DOHH2 (cell line): Measurements from ENCODE around the gene SCAF1.

Experiments used
- H3F3A ChIP-seq: fragments of 200-600 bp; sonication (generic), shearing (Covaris generic); 2 replicates; pipeline ENCODE4 v1.6.0; 2016; ENCODE audit warnings: antibody characterized with exemption, mild to moderate bottlenecking; ENCODE audit not compliant: control insufficient read depth, insufficient read depth
- H3K27ac ChIP-seq: fragments of 200-600 bp; sonication (generic); 2 replicates; pipeline ENCODE4 v1.5.1; 2014; ENCODE audit warnings: low read depth, mild to moderate bottlenecking, low read length, moderate library complexity
- H3K27me3 ChIP-seq: fragments of 200-600 bp; sonication (generic); 2 replicates; pipeline ENCODE4 v1.6.1; 2014; ENCODE audit warnings: mild to moderate bottlenecking, low read length, mixed read lengths; ENCODE audit not compliant: control insufficient read depth
- H3K36me3 ChIP-seq: fragments of 200-600 bp; sonication (generic); 2 replicates; pipeline ENCODE4 v1.6.1; 2014; ENCODE audit warnings: mild to moderate bottlenecking, low read length, moderate library complexity, mixed read lengths; ENCODE audit not compliant: control insufficient read depth
- H3K4me1 ChIP-seq: fragments of 200-600 bp; sonication (generic); 2 replicates; pipeline ENCODE4 v1.6.1; 2014; ENCODE audit warnings: mild to moderate bottlenecking, low read length, mixed read lengths; ENCODE audit not compliant: control insufficient read depth
- H3K4me2 ChIP-seq: fragments of 200-600 bp; sonication (generic); 2 replicates; pipeline ENCODE4 v1.6.0; 2014; ENCODE audit warnings: mild to moderate bottlenecking, low read length, moderate library complexity
- H3K4me3 ChIP-seq: fragments of 200-600 bp; sonication (generic); 2 replicates; pipeline ENCODE4 v1.5.1; 2014; ENCODE audit warnings: mild to moderate bottlenecking, low read length, mixed read lengths
- H3K79me2 ChIP-seq: fragments of 200-600 bp; sonication (generic); 2 replicates; pipeline ENCODE4 v1.6.1; 2014; ENCODE audit warnings: mild to moderate bottlenecking, low read length, mixed read lengths; ENCODE audit not compliant: control insufficient read depth
- H3K9me2 ChIP-seq: fragments of 200-600 bp; sonication (generic); replicated peaks from 2 replicates; pipeline ENCODE4 v1.6.1; 2014; ENCODE audit warnings: mild to moderate bottlenecking, low read length, mixed read lengths; ENCODE audit not compliant: control insufficient read depth
- H3K9me3 ChIP-seq: fragments of 200-600 bp; sonication (generic); 2 replicates; pipeline ENCODE4 v1.6.1; 2014; ENCODE audit warnings: antibody characterized with exemption, low read length, mixed read lengths; ENCODE audit not compliant: control insufficient read depth, insufficient read depth
- H4K20me1 ChIP-seq: fragments of 200-600 bp; sonication (generic); 2 replicates; pipeline ENCODE4 v1.6.0; 2014; ENCODE audit warnings: low read depth, mild to moderate bottlenecking, antibody characterized with exemption, low read length, moderate library complexity; ENCODE audit not compliant: control insufficient read depth, insufficient read depth
- CTCF ChIP-seq: fragments of 200-600 bp; sonication (generic); IDR thresholded peaks from one replicate; pipeline ENCODE4 v1.5.1; 2014; ENCODE audit warnings: antibody characterized with exemption, mild to moderate bottlenecking, low read depth, low read length; ENCODE audit not compliant: poor library complexity, severe bottlenecking
- EZH2phosphoT487 ChIP-seq: fragments of 200-600 bp; sonication (generic); IDR thresholded peaks from 2 replicates; pipeline ENCODE4 v1.6.1; 2017; ENCODE audit warnings: borderline replicate concordance, mild to moderate bottlenecking, antibody characterized with exemption, low read length, moderate library complexity, mixed read lengths

SCAF1 gene

DNA sequence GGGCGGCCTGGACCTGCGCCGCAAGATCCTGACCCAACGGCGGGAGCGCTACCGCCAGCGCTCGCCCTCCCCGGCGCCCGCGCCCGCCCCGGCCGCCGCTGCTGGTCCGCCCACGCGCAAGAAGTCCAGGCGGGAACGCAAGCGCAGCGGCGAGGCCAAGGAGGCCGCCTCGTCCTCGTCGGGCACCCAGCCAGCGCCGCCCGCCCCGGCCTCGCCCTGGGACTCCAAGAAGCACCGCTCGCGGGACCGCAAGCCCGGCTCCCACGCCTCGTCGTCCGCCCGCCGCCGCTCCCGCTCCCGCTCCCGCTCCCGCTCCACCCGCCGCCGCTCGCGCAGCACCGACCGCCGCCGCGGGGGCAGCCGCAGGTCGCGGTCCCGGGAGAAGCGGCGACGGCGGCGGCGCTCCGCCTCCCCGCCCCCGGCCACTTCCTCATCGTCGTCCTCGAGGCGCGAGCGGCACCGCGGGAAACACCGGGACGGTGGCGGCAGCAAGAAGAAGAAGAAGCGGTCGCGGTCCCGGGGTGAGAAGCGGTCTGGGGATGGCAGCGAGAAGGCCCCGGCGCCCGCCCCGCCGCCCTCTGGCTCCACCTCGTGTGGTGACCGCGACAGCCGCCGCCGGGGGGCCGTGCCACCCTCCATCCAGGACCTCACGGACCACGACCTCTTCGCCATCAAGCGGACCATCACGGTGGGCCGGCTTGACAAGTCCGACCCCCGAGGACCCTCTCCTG lies 10.0 kb downstream of the SCAF1 start:
- H3K9me3 ChIP-seq: no peaks in the 10 kb centered on the region
- H3F3A ChIP-seq: no peaks in the 10 kb centered on the region
- H3K4me3 ChIP-seq: no peak overlapping the region
- H3K27me3 ChIP-seq: no peaks in the 10 kb centered on the region
- peaks cover 20% of the 10 kb centered on the region for H3K79me2 ChIP-seq
- H3K9me2 ChIP-seq: no peaks in the 10 kb centered on the region
- no peaks in the 10 kb centered on the region for H3K4me1 ChIP-seq
- no peaks in the 10 kb centered on the region for H4K20me1 ChIP-seq
- H3K4me2 ChIP-seq: no peak overlapping the region
- TF ChIP-seq CTCF: no peak
- TF ChIP-seq EZH2phosphoT487: no peak
- H3K27ac ChIP-seq: no peak overlapping the region
- H3K36me3 ChIP-seq: peaks cover 71% of the 10 kb centered on the region

DNA sequence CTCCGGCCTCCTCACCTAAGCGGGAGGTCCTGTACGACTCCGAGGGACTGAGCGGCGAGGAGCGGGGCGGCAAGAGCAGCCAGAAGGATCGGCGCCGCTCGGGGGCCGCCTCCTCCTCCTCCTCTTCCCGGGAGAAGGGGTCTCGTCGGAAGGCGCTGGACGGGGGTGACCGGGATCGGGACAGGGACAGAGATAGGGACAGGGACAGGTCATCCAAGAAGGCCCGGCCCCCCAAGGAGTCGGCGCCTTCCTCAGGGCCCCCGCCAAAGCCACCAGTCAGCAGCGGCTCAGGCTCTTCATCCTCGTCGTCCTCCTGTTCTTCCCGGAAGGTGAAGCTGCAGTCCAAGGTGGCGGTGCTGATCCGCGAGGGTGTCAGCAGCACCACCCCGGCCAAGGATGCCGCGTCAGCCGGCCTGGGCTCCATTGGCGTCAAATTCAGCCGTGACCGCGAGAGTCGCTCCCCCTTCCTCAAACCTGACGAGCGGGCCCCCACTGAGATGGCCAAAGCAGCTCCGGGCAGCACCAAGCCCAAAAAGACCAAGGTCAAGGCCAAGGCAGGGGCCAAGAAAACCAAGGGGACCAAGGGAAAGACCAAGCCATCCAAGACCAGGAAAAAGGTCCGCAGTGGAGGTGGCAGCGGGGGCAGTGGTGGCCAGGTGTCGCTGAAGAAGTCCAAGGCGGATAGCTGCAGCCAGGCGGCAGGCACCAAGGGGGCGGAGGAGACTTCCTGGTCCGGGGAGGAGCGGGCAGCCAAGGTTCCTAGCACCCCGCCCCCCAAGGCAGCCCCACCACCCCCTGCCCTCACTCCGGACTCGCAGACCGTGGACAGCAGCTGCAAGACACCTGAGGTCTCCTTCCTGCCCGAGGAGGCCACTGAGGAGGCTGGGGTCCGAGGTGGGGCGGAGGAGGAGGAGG lies 10.8 kb downstream of the SCAF1 start:
- peaks cover 70% of the 10 kb centered on the region for H3K36me3 ChIP-seq
- no peak overlapping the region for H3K4me3 ChIP-seq
- TF ChIP-seq EZH2phosphoT487: no peak
- no peak for TF ChIP-seq CTCF
- peaks cover 14% of the 10 kb centered on the region for H3K79me2 ChIP-seq
- no peaks in the 10 kb centered on the region for H3K9me3 ChIP-seq
- no peaks in the 10 kb centered on the region for H4K20me1 ChIP-seq
- H3K27ac ChIP-seq: no peak overlapping the region
- no peaks in the 10 kb centered on the region for H3K27me3 ChIP-seq
- no peaks in the 10 kb centered on the region for H3K9me2 ChIP-seq
- H3F3A ChIP-seq: no peaks in the 10 kb centered on the region
- no peak overlapping the region for H3K4me2 ChIP-seq
- H3K4me1 ChIP-seq: no peaks in the 10 kb centered on the region

DNA sequence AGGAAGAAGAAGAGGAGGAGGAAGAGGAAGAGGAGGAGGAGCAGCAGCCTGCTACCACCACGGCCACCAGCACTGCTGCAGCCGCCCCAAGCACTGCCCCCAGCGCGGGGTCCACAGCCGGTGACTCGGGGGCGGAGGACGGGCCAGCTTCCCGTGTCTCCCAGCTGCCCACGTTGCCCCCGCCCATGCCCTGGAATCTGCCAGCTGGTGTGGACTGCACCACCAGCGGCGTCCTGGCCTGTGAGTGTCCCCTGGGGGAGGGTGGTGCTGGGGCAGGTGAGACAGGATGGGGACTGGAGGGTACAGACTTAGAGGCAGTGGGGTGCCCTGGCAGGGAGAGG lies 11.4 kb downstream of the SCAF1 start:
- TF ChIP-seq CTCF (no peak), EZH2phosphoT487 (no peak)
- Histone ChIP-seq H4K20me1 (no peaks in the 10 kb centered on the region), H3K27me3 (no peaks in the 10 kb centered on the region), H3K9me3 (no peaks in the 10 kb centered on the region), H3K36me3 (peaks cover 73% of the 10 kb centered on the region), H3K79me2 (peaks cover 14% of the 10 kb centered on the region), H3K9me2 (no peaks in the 10 kb centered on the region), H3K27ac (no peak overlapping the region), H3K4me2 (no peak overlapping the region), H3K4me1 (no peaks in the 10 kb centered on the region), H3F3A (no peaks in the 10 kb centered on the region), H3K4me3 (no peak overlapping the region)
